SK-N-SH (cell line): ENCODE data around the gene INS. TPM values are rescaled to one million over a fixed set of nuclear protein-coding genes. Genes with fewer than 3 reads are reported as not detected.

Experiments
- CTCF ChIA-PET: fragments of 300-600, 350-600 bp; formaldehyde crosslinking; extraction: SDS; loops from one replicate; lab custom pipeline; 2021; lab: Yijun Ruan, JAX
- POLR2A ChIA-PET: fragments of 350-600 bp; sonication (Branson Sonifier 250); formaldehyde crosslinking; extraction: SDS; loops from one replicate; lab custom pipeline; 2020; ENCODE audit warnings: antibody characterized with exemption, inconsistent platforms; lab: Yijun Ruan, JAX
- DNase-seq: peaks from one replicate; pipeline ENCODE4 v3.0.0; 2012
- H2AFZ ChIP-seq: fragments of 200-600 bp; sonication (generic); 2 replicates; pipeline ENCODE4 v1.8.1; 2016; ENCODE audit warnings: antibody characterized with exemption, mild to moderate bottlenecking, low read depth
- H3F3A ChIP-seq: fragments of 200-600 bp; sonication (generic); replicated peaks from 2 replicates; pipeline ENCODE3; 2016; ENCODE audit warnings: antibody characterized with exemption, mild to moderate bottlenecking; ENCODE audit not compliant: insufficient read depth
- H3K27ac ChIP-seq, 2 experiments: fragments of 200-500 bp in 1 of 2; fragments of 200-600 bp in 1 of 2; sonication (Bioruptor generic) in 1 of 2; sonication (generic), shearing (Covaris generic) in 1 of 2; 2 replicates each; pipeline versions ENCODE4 v1.5.1 to v1.6.1; 2014 to 2016; ENCODE audit warnings: low read depth in 2 of 2, inconsistent platforms in 1 of 2, low read length in 1 of 2, mild to moderate bottlenecking in 1 of 2, mixed read lengths in 1 of 2
- H3K27me3 ChIP-seq: fragments of 200-600 bp; sonication (generic), shearing (Covaris generic); 2 replicates; pipeline ENCODE4 v1.6.1; 2016; ENCODE audit warnings: mixed run types; ENCODE audit not compliant: insufficient read depth
- H3K36me3 ChIP-seq, 2 experiments: fragments of 200-500 bp in 1 of 2; fragments of 200-600 bp in 1 of 2; sonication (Bioruptor generic) in 1 of 2; sonication (generic) in 1 of 2; replicated peaks in 1 of 2; 2 replicates each; pipeline versions ENCODE3 to v1.5.1; 2014 to 2016; ENCODE audit warnings: low read length in 1 of 2, mild to moderate bottlenecking in 1 of 2; ENCODE audit not compliant: insufficient read depth in 2 of 2, control insufficient read depth in 1 of 2
- H3K4me1 ChIP-seq, 2 experiments: fragments of 200-500 bp in 1 of 2; fragments of 200-600 bp in 1 of 2; sonication (Bioruptor generic) in 1 of 2; sonication (generic), shearing (Covaris generic) in 1 of 2; 2 replicates each; pipeline versions ENCODE4 v1.5.1 to v1.6.1; 2014 to 2016; ENCODE audit warnings: low read depth in 1 of 2, low read length in 1 of 2, mixed run types in 1 of 2; ENCODE audit not compliant: insufficient read depth in 2 of 2, control insufficient read depth in 1 of 2
- H3K4me2 ChIP-seq: fragments of 200-600 bp; sonication (generic), shearing (Covaris generic); 2 replicates; pipeline ENCODE4 v1.6.1; 2017; ENCODE audit warnings: mixed run types
- H3K4me3 ChIP-seq, 2 experiments: fragments of 200-500 bp in 1 of 2; fragments of 200-600 bp in 1 of 2; sonication (Bioruptor generic) in 1 of 2; sonication (generic), shearing (Covaris generic) in 1 of 2; 2 replicates each; pipeline versions ENCODE4 v1.5.1 to v1.8.1; 2014 to 2016; ENCODE audit warnings: low read depth in 2 of 2, inconsistent platforms in 1 of 2, low read length in 1 of 2, mild to moderate bottlenecking in 1 of 2, mixed read lengths in 1 of 2, moderate library complexity in 1 of 2
- H3K79me2 ChIP-seq: fragments of 200-600 bp; sonication (generic); 2 replicates; pipeline ENCODE4 v1.8.1; 2017; ENCODE audit warnings: mild to moderate bottlenecking; ENCODE audit not compliant: insufficient read depth
- H3K9ac ChIP-seq: fragments of 200-600 bp; sonication (generic); 2 replicates; pipeline ENCODE4 v1.6.1; 2017; ENCODE audit warnings: mixed run types
- H3K9me2 ChIP-seq: fragments of 200-600 bp; sonication (generic); 2 replicates; pipeline ENCODE4 v1.6.1; 2017; ENCODE audit warnings: mixed run types
- H3K9me3 ChIP-seq: fragments of 200-600 bp; sonication (generic); 2 replicates; pipeline ENCODE4 v1.6.1; 2017; ENCODE audit warnings: mixed run types, mild to moderate bottlenecking, moderate library complexity
- H4K20me1 ChIP-seq: fragments of 200-600 bp; sonication (generic); 2 replicates; pipeline ENCODE4 v1.6.1; 2017; ENCODE audit warnings: mild to moderate bottlenecking, mixed run types; ENCODE audit not compliant: insufficient read depth
- CHD2 ChIP-seq: fragments of 150-350 bp; IDR thresholded peaks from 2 replicates; pipeline ENCODE4 v1.6.1; 2018; ENCODE audit warnings: low read length; ENCODE audit not compliant: partially characterized antibody
- ELF1 ChIP-seq: IDR thresholded peaks from 2 replicates; pipeline ENCODE4 v1.4.0; 2012
- EP300 ChIP-seq, 2 experiments: IDR thresholded peaks; 2 replicates each; pipeline versions ENCODE4 v1.4.0 to v1.6.1; 2012; ENCODE audit warnings: borderline replicate concordance in 1 of 2, low read depth in 1 of 2, low read length in 1 of 2
- FOXM1 ChIP-seq: IDR thresholded peaks from 2 replicates; pipeline ENCODE4 v1.4.0; 2012; ENCODE audit warnings: low read depth, mild to moderate bottlenecking
- MXI1 ChIP-seq: IDR thresholded peaks from 2 replicates; pipeline ENCODE4 v1.6.1; 2012; ENCODE audit warnings: mild to moderate bottlenecking, low read depth, low read length, improper control_type of control experiment
- POLR2AphosphoS5 ChIP-seq: IDR thresholded peaks from 2 replicates; pipeline ENCODE4 v1.6.1; 2012; ENCODE audit warnings: low read depth, low read length
- RAD21 ChIP-seq: IDR thresholded peaks from 2 replicates; pipeline ENCODE4 v1.6.1; 2012; ENCODE audit warnings: mild to moderate bottlenecking, low read length
- RXRA ChIP-seq: IDR thresholded peaks from 2 replicates; pipeline ENCODE4 v1.4.0; 2012; ENCODE audit warnings: low read depth, mild to moderate bottlenecking, borderline replicate concordance
- SIN3A ChIP-seq: IDR thresholded peaks from 2 replicates; pipeline ENCODE4 v1.6.1; 2012; ENCODE audit warnings: low read depth, mild to moderate bottlenecking, low read length, moderate library complexity, borderline replicate concordance
- SMC3 ChIP-seq: IDR thresholded peaks from 2 replicates; pipeline ENCODE4 v1.6.1; 2012; ENCODE audit warnings: low read depth, low read length, improper control_type of control experiment
- WGBS: methylation state at CpG from one replicate; pipeline ENCODE4 v1.1.6; 2017; ENCODE audit warnings: low lambda C conversion rate; 5-methylcytosine and 5-hydroxymethylcytosine counted together
- polyA plus RNA-seq, 3 experiments: library from polyadenylated mRNA; depleted of rRNA; stranded (reverse); fragments of >200 nt; gene quantifications; 2 replicates each; pipeline ENCODE4 v1.2.3, GENCODE V29; 2012
- TF ChIP-seq, protein P1 (sequence below): IDR thresholded peaks from 2 replicates; pipeline ENCODE4; 2012
- TF ChIP-seq, protein P2 (sequence below): fragments of 200-600 bp; sonication (generic); IDR thresholded peaks from 2 replicates; pipeline ENCODE4 v1.6.1; 2017; ENCODE audit warnings: antibody characterized with exemption, mild to moderate bottlenecking, moderate library complexity
- TF ChIP-seq, protein P3 (sequence below): IDR thresholded peaks from 2 replicates; pipeline ENCODE4 v1.4.0; 2012; ENCODE audit warnings: low read depth, borderline replicate concordance

Gene INS
- polyA plus RNA-seq, 1 of the 3 experiments (the other 2 are of a cell fraction), result not detected

DNA sequence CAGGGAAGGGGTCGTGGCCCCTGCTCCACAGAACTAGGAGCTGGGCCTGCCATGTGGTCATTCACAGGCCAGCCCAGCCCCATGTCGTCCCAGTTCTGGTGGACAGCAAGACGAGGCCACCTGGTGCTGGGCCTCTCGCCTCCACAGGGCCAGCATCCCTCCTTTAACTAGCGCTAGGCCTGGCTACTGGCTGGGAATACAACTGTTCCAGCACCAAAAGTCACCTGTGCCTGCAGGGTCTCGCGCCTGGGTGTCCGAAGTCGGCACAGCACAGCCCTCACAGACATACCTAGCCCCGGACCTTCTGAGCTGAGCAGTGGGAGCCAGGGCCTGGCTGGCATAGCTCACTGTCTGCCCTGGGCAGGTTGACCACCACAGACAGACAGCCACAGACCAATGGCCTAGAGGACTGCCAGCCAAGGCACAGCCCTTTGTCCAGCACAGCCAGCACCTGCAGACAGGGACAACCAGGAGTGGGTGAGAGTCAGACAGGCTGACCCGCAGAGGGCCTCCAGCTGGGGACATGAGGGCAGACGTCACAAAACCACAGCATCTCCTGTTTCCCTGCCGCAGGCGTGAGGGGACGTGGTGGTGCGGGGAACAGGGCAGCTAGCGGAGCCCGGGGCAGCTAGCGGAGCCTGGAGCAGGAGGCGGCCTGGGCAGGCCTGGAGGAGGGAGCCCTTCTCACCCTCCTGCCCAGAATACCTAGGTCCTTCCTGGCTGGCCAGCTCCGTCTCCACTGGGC, 37.8 kb upstream of the INS start:
- Histone ChIP-seq H3K27me3 (no peaks in the 10 kb centered on the region), H3K9me2 (no peaks in the 10 kb centered on the region), H3F3A (no peaks in the 10 kb centered on the region), H3K4me3 (no peak overlapping the region), H4K20me1 (no peaks in the 10 kb centered on the region), H3K4me1 (peaks cover 0 to 12% of the 10 kb centered on the region in 2 experiments; a peak in 1 of 4 replicates), H3K27ac (no peak overlapping the region), H3K79me2 (no peaks in the 10 kb centered on the region), H3K9ac (no peak overlapping the region), H3K9me3 (no peaks in the 10 kb centered on the region), H3K4me2 (no peak overlapping the region), H2AFZ (no peak overlapping the region), H3K36me3 (no peaks in the 10 kb centered on the region)
- ChIA-PET CTCF (interaction anchor here (0.7 to 7.9 kb wide), 18 partner anchors 9 to 546 kb away, joined by 3 to 143 read pairs (median 7); partner anchors contain the start of gene TSSC4), POLR2A (interaction anchor here (0.6 kb wide), 1 partner anchor 221 kb away, joined by 3 read pairs; no protein-coding TSS in a partner anchor)
- 58% methylated on average over 6 of the region's 21 CpGs for WGBS
- TF ChIP-seq POLR2AphosphoS5 (no peak), CHD2 (no peak), SMC3 (no peak), MXI1 (no peak), EP300 (IDR thresholded peaks at IDR 0.05; ENCODE audit: borderline replicate concordance in 1 of 2, low read depth in 1 of 2, low read length in 1 of 2) (no peak), FOXM1 (no peak), ELF1 (no peak), RAD21 (no peak), SIN3A (no peak), RXRA (no peak)
- TF ChIP-seq, protein P1, sequence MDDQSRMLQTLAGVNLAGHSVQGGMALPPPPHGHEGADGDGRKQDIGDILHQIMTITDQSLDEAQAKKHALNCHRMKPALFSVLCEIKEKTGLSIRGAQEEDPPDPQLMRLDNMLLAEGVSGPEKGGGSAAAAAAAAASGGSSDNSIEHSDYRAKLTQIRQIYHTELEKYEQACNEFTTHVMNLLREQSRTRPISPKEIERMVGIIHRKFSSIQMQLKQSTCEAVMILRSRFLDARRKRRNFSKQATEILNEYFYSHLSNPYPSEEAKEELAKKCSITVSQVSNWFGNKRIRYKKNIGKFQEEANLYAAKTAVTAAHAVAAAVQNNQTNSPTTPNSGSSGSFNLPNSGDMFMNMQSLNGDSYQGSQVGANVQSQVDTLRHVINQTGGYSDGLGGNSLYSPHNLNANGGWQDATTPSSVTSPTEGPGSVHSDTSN, result no peak
- TF ChIP-seq, protein P2, sequence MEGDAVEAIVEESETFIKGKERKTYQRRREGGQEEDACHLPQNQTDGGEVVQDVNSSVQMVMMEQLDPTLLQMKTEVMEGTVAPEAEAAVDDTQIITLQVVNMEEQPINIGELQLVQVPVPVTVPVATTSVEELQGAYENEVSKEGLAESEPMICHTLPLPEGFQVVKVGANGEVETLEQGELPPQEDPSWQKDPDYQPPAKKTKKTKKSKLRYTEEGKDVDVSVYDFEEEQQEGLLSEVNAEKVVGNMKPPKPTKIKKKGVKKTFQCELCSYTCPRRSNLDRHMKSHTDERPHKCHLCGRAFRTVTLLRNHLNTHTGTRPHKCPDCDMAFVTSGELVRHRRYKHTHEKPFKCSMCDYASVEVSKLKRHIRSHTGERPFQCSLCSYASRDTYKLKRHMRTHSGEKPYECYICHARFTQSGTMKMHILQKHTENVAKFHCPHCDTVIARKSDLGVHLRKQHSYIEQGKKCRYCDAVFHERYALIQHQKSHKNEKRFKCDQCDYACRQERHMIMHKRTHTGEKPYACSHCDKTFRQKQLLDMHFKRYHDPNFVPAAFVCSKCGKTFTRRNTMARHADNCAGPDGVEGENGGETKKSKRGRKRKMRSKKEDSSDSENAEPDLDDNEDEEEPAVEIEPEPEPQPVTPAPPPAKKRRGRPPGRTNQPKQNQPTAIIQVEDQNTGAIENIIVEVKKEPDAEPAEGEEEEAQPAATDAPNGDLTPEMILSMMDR, result no peak
- TF ChIP-seq, protein P3, sequence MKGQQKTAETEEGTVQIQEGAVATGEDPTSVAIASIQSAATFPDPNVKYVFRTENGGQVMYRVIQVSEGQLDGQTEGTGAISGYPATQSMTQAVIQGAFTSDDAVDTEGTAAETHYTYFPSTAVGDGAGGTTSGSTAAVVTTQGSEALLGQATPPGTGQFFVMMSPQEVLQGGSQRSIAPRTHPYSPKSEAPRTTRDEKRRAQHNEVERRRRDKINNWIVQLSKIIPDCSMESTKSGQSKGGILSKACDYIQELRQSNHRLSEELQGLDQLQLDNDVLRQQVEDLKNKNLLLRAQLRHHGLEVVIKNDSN, result no peak
- no peak for DNase-seq
